Panc1 (cell line): ENCODE measurements around the gene KCNJ11.

Source experiments
- CTCF ChIP-seq: fragments of 450-650 bp; IDR thresholded peaks from 2 replicates; pipeline ENCODE4 v1.5.1; 2017; ENCODE audit warnings: mild to moderate bottlenecking
- REST ChIP-seq, 2 experiments: IDR thresholded peaks; 2 replicates each; pipeline ENCODE4 v1.6.1; 2011 to 2012; ENCODE audit warnings: low read depth in 2 of 2, control low read depth in 1 of 2, low read length in 1 of 2, mild to moderate bottlenecking in 1 of 2, moderate library complexity in 1 of 2; ENCODE audit not compliant: insufficient read depth in 1 of 2
- TCF7L2 ChIP-seq: IDR thresholded peaks from 2 replicates; pipeline ENCODE4 v1.6.1; 2011; ENCODE audit warnings: mild to moderate bottlenecking, low read depth, low read length, inconsistent platforms

- TF ChIP-seq CTCF (no peak), TCF7L2 (no peak), REST (IDR thresholded peaks at IDR 0.05; ENCODE audit: insufficient read depth in 1 of 2, low read depth in 2 of 2, low read length in 1 of 2) (no peak)
Measured at GRCh38 chr11:17434108-17434507, 45.6 kb upstream of the KCNJ11 start.
